ENCODE measurements around the gene KSR1.

Gene KSR1

DNA sequence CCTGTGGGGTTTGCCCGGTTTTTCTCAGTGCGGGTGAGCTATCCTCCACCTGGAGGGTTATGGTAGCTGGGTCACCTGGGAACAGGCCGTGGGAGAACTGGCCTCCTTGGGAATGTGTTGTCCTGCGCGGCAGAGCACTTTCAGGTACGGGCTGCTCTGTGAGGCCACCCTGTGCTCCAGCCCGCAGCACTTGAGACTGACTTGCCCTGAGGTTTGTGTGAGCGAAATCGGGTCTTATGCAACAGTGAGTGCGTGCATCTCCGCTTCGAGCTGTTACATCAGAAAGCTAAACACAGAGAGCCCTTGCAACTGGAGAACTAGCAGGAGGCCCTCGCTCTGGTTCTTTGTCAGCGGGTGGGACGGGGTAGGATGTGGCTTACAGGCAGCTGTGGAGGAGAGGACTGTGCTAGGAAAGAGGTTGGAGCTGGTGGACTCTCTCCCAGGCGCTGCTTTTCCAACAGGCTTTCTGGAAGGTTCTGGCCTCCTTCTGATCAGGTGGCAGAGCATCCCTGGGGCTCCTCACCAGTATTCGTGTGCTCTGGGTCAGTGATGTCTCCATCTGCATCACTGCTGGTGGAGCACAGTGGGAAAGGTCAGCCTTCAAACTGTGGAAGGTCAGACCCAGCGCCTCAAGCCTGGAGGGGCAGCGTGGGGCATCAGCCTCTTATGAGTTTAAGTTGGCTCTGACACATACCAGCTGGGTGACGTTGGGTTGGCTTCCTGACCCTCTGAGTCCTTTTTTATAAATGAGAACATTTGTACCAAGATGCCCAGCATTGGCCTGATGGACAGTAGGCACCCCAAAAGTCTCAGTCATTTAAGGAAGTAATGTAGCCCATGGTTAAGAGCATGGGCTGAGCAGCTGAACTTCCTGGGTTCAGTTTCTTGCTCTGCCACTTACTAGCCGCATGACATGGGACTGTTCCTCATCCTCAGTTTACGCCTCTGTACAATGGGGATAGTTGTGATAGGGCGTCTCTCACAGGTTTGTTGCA lies 76.3 kb downstream of the KSR1 start:
- in situ Hi-C loops (cut with HindIII; ENCODE audit: low sequenced_read_pairs), result loop anchor here (25.0 kb wide), 1 partner anchor 220 kb away; no protein-coding TSS in a partner anchor

DNA sequence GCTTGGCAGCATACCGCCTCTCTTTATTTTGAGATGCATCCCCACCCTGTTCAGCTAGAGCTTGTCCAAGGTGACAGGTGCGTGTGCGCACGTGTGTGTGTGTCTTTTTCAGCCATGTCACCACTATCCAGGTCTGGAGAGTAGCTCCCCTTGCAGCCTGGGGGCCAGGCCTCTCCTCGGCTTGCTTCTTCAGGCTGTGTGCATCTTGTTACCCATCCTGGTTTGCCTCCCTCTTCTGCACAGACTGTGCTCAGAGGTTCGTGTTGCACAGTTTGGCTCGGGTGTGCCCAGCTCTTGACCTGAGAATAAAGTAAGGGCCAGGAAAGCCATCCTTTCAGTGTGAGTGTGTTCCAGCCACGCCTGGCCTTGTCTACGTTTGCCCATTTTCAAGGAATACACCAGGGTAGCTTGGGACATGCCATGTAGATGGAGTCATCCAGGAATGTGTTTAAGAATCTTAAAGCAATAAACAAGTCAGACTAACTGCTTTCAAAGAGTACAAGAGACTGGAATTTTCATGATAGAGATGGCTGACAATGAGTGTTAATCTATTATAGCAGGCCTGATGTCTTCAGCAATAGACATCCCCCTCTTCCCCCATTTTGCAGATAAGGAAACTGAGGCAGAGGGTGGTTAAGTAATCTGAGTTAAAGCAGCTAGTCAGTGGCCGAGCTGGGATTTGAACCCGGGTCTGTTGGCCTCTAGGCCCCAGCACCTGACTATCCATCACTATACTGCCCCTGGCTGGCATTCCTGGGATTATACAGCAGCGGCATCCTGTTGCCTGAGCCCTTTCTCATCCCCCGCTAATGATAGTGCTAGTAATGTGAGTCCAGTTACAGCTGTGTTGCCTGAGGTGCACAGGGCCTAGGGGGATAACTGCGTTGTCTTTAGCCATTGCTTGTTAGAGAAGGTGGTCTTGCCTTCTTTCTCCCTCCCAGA lies 77.9 kb downstream of the KSR1 start:
- in situ Hi-C loops (cut with HindIII; ENCODE audit: low sequenced_read_pairs), result loop anchor here (25.0 kb wide), 1 partner anchor 222 kb away; no protein-coding TSS in a partner anchor

DNA sequence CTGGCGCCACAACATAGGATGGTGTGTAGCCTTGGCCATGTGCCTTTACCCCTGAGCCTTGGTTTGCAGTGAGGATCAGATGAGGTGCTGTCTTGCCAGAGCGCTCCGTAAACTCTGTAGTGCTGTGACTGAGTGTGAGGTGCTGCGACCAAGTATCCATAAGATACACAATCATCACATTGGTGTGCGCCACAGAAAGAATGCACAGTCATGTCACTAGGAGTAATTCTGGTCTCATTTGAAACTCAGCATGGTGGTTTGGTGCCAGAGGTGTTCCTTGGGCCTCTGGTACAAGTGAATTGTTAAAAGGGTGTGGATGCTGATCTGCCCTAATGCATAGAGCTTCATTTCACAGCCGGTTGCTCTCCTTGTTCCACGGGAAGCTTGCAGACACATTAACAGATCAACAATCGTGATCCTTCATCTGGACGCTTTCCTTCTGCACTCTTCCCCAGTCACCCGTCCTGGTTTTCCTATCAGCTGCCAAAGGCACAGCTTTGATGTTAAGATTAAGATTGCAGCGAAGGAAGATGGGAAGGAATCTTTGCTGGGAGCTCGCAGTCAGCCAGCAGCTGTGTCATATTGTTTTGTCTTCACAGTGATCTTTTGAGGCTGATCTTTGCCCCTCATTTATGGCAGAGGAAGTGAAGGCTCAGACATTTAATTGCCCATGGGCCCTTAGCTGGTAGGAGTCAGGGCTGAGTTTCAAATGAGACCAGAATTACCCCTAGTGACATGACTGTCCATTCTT lies 79.1 kb downstream of the KSR1 start:
- in situ Hi-C loops (cut with HindIII; ENCODE audit: low sequenced_read_pairs), result loop anchor here (25.0 kb wide), 1 partner anchor 223 kb away; no protein-coding TSS in a partner anchor

DNA sequence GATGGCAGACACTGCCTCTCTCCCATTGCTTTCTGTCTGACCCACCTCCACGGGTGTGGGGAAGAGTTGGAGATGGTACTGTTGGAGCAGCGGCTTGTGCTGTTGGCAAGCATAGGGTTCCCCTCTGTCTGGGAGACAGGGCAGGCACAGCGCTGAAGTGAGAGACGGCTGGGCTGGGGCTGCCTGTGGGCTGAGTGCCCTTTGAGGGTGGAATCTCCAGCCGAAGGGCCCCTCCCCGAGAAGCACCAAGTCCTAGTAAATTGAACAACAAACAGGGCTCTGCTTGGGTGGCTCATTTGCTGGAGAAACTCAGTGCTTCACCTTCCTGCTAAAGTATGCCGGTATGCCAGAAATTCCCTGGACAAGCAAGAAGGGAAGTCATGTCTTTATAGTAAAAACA lies 79.7 kb downstream of the KSR1 start:
- in situ Hi-C loops (cut with HindIII; ENCODE audit: low sequenced_read_pairs), result loop anchor here (25.0 kb wide), 1 partner anchor 224 kb away; no protein-coding TSS in a partner anchor

DNA sequence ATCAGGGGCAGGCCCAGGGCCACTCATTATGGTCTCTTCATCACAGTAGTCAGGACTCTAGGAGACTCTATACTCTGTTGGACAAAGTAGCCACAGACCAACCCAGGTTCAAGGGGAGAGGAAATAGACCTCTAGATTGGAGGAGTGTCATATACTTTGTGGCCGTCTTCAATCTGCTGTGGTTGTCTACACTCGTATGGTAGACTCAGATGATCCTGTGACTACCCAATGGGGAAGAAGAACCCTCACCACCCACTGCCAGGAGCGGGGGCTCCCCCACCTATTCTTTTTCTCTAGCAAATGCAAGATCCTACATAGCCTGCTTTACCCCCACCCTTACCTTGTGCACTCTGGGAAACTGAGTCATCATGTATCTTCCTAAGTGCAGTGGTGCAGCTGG lies 80.5 kb downstream of the KSR1 start:
- in situ Hi-C loops (cut with HindIII; ENCODE audit: low sequenced_read_pairs), result loop anchor here (25.0 kb wide), 1 partner anchor 224 kb away; no protein-coding TSS in a partner anchor

DNA sequence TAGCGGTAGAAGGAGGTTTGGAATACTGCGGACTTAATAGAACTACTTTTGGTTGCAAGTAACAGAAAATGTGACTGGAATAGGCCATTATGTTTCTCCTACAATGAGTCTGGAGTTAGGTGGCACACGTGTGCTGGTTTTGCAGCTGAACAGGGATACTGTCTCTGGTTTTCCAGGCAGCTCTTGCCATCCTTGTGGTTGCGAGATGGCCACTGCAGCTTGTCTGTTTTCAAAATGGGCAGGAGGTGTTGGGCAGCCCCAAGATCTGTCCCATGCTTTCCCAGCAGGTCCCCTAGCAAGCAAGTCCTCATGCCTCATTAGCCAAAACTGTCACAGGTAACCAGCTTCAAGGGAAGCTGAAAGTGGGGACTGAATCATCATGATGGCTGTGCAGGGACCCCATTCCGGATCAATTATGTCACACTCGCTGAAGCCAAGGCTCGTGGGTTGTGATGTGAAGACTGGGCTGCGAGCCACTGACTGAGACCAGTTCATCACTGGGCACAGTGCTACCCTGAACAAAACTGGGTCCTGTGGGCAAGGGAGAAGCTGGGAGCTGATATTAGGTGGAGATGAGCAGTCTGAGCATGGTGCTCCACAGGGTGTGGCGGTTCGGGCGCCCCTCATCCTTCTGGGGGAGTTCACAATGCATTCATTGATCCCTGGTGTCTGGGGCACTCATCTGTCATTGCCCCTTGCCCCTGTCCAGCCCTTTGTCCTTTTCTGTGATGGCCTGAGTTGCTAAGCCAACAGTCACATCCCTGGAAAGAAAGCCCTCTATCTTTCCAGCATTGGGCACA lies 82.1 kb downstream of the KSR1 start:
- in situ Hi-C loops (cut with HindIII; ENCODE audit: low sequenced_read_pairs), result loop anchor here (25.0 kb wide), 1 partner anchor 226 kb away; no protein-coding TSS in a partner anchor

DNA sequence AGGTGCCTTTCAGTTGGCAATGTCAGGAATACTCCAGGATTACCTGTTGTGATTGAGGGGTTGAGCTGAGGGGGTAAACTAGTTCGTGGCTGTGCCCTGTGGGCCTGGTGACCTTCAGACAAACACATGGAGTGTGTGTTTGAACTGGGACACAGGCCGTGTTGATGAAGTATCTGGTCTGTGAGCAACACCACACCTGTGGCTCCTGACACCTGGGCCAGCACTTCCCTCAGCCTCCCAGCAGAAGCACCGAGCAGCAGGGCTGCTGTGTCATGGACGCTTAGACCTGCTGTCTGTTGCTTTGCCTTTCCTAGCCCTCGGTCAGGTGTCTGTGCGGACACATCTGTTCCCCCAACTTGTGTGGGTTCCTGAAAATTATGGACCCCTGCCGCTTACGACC lies 82.9 kb downstream of the KSR1 start:
- in situ Hi-C loops (cut with HindIII; ENCODE audit: low sequenced_read_pairs), result loop anchor here (25.0 kb wide), 1 partner anchor 227 kb away; no protein-coding TSS in a partner anchor

DNA sequence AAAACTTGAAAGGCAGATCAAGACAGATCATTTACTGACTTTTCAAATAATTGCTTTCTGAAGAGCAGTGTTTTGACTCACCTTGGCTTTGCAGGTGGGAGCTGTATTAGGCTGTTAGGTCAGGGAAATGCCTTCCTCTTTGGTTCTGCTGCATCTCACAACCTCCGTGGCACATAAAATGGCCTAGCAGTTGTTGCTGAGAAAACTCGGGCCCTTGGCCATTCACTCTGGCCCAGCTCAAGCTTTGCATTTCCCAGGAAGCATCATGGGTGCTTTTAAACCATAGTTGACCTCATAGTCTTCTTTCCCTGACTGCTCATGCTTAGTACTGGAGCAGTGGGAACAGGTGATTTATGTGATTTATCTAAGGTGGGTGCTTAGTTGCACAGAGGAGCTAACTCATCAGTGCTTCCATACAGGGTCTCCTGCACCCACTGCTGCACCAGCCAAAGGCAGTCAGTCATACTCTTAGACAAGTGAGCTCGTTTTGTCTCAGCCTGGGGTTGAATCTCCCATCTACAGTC lies 83.6 kb downstream of the KSR1 start:
- in situ Hi-C loops (cut with HindIII; ENCODE audit: low sequenced_read_pairs), result loop anchor here (25.0 kb wide), 1 partner anchor 228 kb away; no protein-coding TSS in a partner anchor

DNA sequence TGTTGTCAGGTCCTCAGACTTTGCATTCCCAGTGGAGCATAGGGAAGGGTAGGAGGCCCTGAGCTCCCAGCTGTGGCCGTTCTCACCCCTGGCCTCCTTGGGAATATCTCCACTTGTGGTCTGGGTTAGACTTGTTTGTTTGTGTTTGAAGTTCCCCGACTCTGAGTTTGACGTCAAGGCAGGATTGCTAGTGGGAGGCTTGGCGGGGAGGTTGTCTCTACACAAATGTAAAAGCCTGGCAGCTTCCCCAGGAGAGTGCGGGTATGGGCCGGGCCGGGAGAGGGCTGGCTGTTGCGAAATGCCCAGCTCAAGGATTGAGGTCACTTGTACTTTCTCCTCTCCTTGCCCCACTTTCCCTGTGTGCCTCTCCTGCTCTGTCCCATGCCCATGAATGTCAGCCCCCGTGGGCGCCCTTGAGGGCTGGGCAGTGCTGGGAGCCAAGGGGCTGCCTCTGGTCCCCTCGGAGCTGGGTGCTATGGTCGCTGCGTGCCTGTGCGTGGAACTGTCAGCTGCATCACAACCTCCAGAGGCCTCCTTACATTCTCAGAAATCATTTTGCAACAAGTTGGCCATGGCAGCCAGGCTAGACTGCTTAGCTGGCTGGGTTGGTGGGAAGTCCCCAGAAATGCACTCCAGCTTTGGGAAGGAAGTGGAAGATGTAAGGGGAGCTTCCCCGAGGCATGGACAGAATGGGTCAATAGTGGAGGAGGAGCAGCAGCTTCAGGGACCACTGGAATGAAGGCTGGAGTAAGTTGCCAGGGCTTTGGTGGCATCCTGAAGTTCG lies 84.3 kb downstream of the KSR1 start:
- in situ Hi-C loops (cut with HindIII; ENCODE audit: low sequenced_read_pairs), result loop anchor here (25.0 kb wide), 1 partner anchor 228 kb away; no protein-coding TSS in a partner anchor

DNA sequence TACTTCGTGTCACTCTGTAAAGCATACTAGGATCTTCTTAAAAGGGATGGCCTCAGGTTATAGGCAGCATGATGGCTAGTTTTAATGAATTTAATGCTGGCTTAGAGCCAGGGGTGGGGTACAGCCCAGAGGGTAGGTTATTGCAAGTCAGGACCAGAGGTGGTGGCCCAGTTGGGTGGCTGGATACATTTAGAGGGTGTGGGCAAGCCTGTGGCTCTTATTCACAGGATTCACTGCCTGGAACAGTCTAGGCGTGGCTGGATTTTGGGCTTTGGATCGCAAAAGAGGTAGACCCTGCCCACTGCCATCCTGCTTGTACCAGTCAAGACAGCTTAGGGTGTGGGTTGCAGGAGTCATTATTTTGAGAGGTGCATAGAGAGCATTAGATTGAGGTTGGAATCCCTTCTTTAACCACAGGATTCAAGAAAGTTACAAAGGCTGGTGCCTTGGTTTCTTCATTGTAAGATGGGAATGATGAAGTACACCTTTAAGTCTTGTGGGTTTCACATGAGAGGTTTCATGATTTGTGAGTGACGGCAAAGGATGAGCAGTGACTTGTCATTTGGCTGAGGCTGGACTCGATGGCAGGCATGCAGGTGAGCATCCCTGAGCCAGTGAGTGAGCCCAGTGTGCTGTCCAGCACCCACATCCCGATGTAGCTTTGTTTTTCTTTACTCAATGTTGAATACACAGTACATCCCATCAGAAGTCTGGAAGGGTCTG lies 85.2 kb downstream of the KSR1 start:
- in situ Hi-C loops (cut with HindIII; ENCODE audit: low sequenced_read_pairs), result loop anchor here (25.0 kb wide), 1 partner anchor 229 kb away; no protein-coding TSS in a partner anchor

DNA sequence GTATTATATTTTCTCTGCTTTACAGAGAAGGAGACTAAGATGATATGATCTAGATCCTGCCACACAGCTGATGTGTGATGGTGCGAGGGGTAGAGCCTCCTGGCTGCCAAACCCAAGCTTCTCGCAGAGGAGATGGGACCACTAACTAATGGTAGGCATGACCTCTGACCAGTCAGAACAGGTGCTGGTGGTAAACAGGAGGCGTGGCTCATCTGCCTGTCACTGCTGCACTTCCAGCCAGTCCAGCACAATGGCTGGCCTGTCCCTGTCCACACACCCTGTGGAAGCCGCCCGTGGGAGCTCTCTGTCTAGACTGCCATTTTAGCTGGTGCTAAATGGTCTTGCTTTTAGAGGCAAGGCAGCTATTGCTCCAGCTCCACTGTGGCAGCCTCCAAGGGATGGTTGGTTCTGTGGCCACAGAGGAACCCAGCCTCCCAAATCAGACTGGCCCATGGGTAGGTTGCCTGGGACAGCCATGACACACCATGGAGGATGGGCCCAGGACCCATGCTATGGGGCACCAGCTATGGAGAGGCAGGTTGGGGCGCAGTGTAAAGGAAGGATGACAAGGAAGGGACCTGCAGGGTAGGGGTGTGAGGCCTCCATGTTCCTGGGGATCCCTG lies 86.7 kb downstream of the KSR1 start:
- in situ Hi-C loops (cut with HindIII; ENCODE audit: low sequenced_read_pairs), result loop anchor here (25.0 kb wide), 1 partner anchor 231 kb away; no protein-coding TSS in a partner anchor

DNA sequence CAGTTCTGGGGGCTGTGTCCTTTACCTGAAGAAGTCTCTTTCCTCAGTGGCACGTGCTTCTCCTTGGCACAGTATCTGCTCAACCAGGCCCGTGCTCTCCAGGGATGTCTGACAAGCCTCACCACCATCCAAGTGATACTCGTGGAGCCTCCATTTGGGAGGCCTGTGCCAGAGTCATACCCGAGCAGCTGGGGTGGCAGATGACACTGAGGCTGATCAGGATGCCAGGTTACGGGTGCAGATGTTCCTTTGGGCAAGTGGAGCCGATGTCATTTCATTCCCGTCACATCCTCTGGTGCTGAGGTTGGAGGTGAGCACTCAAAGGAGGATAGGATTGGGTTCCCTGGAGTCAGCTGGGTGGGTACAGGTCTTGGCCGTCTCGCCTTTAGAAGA lies 87.2 kb downstream of the KSR1 start:
- in situ Hi-C loops (cut with HindIII; ENCODE audit: low sequenced_read_pairs), result loop anchor here (25.0 kb wide), 1 partner anchor 231 kb away; no protein-coding TSS in a partner anchor

DNA sequence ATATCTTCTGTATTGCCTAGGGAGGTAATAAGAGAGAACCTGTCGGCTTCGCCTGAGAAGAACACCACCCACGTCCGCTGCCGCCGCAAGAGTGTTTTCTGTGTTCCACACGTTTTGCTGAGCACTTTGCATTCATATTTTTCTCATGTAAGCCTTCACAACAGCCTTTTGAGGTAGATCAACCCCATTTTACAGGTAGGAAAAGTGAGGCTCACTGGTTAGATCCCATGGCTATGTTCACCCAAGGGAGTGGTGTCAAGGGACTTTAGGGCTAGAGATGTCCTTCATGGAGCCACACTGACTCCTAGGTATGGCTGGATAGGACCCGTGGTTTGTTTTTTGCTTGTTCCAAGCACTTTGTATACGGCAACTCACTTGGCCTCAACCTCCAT lies 87.7 kb downstream of the KSR1 start:
- in situ Hi-C loops (cut with HindIII; ENCODE audit: low sequenced_read_pairs), result loop anchor here (25.0 kb wide), 1 partner anchor 232 kb away; no protein-coding TSS in a partner anchor

DNA sequence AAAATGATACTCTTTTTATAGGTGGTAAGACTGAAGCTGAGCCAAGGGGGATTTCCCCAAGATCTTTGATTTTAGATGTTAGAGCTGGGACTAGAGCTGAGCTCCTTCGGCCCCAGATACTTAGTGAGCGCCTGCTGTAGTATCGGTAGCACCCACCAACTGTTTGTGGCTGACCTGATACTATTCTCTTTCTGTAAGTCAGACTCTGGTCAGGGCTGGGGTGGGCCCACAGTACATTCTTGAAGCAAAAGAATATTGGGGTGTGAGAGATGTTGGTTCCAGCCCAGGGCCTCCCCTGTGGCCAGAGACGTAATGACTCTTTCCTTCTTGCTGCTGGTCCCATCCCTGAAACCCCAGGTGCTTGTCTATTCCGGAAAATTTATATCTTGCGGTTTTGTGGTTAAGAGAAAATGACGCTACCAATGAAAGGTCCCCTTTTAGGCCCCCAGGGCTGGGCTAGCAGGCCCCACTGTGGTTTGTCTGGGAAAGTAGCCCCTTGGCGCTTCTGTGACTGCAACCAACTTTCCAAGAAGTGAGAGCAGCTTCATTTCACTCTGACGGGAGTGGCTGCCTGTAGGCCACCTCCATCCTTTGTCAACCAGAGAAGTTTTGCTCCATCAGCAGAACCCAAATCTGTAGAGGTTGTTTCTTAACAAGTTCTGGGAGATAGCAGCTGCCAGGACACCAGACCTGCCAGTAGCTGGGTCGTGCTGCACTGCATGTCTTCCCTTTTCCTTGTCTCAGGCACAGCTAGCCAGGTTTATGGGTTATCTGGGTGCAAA lies 88.3 kb downstream of the KSR1 start:
- in situ Hi-C loops (cut with HindIII; ENCODE audit: low sequenced_read_pairs), result loop anchor here (25.0 kb wide), 1 partner anchor 232 kb away; no protein-coding TSS in a partner anchor

DNA sequence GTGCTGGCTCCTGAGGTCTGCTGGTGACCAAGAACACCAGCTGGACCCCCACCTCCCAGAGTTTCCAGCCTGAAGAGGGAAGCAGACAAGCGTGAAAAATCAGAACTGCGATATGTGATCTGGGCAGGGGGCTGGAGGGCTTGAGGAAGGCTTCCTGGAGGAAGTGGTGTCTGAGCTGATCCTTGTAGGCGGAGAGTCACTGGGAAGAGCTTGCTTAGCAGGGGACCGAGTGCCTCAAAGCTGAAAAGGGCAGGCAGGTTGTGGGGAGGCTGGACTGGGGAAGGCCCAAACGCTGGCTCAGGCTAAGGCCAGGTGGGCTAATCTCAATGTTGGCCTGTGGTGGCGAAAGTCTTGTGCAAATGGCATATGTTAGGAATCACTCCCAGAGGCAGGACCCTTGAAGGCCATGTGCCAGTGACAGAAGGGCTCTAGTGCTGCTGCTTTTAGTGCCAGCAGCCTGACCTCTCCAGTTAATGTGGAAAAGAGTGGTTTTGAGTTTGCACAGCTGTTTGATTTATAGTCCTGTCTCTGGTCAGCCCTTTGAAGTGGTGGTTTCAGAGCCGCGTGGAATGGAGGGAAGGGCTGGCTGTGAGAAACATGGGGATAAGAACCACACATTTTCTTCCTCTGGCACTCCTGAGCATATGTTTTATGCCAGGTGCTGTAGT lies 89.4 kb downstream of the KSR1 start:
- in situ Hi-C loops (cut with HindIII; ENCODE audit: low sequenced_read_pairs), result loop anchor here (25.0 kb wide), 1 partner anchor 233 kb away; no protein-coding TSS in a partner anchor

Data from DLD1 (cell line).